ENCODE data around the gene SFRP5.
A peak's percentile ranks its signal among the peaks of the same experiment; 100 is the strongest.

SFRP5 gene

GRCh38 chr10:97779492-97779891, 7.7 kb upstream of the SFRP5 start:
- no peak for DNase-seq (ENCODE audit: low spot score)
- TF ChIP-seq CTCF (IDR thresholded peaks at IDR 0.05; ENCODE audit: extremely low read depth, missing control alignments), result no peak

DNA sequence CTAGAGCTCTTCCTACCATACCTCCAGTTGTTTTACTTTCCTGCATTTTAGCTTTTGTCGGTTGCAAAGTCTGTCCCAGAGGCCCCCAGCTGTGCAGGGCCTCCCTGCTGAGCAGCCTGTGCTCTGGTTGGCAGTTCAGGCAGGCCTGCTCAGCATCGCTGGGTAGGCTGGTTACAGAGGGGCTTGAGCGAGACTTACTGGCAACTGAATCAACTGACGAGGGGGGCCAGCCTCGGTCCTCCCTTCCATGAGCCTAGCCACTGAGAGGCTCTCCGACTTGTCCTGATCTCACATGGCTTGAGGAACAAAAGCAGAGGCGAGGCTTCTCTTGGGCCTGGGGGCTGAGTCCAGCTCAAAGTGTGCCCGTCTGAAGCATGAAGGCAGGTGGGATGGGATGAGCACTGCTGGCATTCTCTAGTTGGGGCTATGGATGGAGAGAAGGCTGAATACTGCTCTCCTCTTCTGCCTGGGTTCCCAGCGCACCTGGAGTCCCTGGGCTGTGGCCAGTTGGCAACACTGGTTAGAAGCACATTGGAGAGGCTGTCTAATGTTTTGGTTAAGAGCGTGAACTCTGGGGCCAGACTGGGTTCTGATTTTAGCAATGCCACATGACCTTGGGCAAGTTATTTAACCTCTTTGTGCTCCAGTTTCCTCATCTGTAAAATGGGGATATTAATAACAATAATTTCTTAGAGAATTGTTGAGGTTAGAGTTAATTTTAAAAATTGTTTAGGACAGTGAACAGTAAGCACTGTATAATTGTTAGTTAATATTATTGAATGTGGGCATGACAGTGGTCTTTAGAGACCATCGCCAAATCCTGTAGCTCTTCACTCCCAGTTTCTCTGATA, 6.9 kb upstream of the SFRP5 start:
- no peak for DNase-seq (ENCODE audit: low spot score)
- no peak for TF ChIP-seq CTCF (IDR thresholded peaks at IDR 0.05; ENCODE audit: extremely low read depth, missing control alignments)

DNA sequence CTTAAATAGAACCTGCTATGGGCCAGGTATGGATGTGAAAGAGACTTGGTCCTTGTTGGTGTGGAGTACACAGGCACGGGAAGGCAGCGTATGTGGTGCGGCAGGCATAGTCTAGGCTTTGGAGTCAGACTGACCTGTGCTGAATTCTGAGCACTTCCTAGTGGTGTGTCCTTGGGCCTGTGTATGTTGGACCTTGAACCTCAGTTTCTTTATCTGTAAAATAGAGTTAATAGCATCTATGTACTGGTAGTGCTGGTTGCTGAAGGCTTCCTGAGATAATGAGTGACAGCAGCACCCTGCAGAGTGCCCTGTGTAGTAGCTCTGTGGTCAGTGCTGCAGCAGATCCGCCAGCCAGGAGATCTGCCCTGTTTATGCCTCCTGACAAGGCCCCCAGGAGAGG, 5.3 kb upstream of the SFRP5 start:
- no peak for DNase-seq (ENCODE audit: low spot score)
- no peak for TF ChIP-seq CTCF (IDR thresholded peaks at IDR 0.05; ENCODE audit: extremely low read depth, missing control alignments)

- no peak for DNase-seq (ENCODE audit: low spot score)
- no peak for TF ChIP-seq CTCF (IDR thresholded peaks at IDR 0.05; ENCODE audit: extremely low read depth, missing control alignments)
Observed at GRCh38 chr10:97774811-97775294, 3.1 kb upstream of the SFRP5 start.

GRCh38 chr10:97773096-97773495, 1.3 kb upstream of the SFRP5 start:
- DNase-seq (ENCODE audit: low spot score), result no peak

DNA sequence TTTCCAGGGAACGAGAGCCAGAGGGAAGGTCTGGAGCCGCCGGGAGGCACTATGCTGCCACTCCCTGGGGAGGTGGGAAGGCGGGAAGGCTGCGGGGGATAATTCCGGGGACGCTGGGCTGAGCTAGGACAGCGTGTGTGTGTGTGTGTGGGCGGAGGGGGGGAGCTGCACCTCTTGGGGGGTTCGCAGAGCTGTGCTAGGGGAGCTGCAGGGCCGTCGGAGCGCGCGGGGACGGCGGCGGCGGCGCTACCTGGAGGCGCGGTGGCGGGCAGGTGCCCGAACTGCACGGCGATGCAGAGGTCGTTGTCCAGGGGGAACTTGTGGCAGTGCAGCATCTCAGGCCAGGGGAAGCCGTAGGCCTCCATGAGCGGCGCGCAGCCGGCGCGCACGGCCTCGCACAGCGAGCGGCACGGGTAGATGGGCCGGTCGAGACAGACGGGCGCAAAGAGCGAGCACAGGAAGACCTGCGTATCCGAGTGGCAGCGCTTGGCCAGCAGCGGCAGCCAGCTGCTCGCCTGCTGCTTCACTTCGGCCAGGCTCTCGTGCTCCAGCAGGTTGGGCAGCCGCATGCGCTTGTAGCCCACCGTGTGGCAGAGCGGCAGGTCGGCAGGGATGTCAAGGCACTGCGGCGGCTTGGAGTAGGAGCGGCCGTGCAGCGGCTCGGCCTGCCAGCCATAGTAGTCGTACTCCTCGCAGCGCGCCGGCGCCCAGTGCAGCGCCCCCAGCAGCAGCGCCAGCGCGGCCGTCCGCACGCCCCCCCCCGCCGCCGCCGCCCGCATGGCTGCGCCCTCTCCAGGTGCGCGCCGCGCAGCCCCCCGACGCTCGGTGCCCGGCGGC, 526 bp downstream of the SFRP5 start:
- TF ChIP-seq CTCF (IDR thresholded peaks at IDR 0.05; ENCODE audit: extremely low read depth, missing control alignments), result no peak
- peak; percentile 45 for DNase-seq (ENCODE audit: low spot score)

More at GRCh38 chr10:97773096-97773495, 1.3 kb upstream of the SFRP5 start:
- TF ChIP-seq CTCF (IDR thresholded peaks at IDR 0.05; ENCODE audit: extremely low read depth, missing control alignments), result no peak

DNA sequence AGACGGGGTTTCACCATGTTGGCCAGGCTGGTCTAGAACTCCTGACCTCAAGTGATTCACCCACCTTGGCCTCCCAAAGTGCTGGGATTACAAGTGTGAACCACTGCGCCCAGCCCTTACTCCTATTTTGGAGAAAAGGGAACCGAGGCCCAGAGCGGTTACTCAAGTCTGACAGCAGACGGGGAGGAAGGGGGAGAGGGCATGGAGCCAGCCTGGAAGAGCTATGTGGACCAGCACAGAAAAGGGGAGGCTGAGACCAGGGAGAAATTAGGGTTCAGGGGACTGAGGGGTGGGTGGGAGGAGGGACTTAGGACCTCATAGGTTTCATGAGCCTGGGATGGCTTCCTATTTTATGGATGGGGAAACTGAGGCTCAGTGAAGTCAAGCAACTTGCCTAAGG, 1.5 kb downstream of the SFRP5 start:
- no peak for DNase-seq (ENCODE audit: low spot score)
- no peak for TF ChIP-seq CTCF (IDR thresholded peaks at IDR 0.05; ENCODE audit: extremely low read depth, missing control alignments)
